ENCODE results near the gene OTOP2. TPM values are rescaled to one million over a fixed set of nuclear protein-coding genes. Genes with fewer than 3 reads are reported as not detected.

Gene OTOP2
- total and polyA plus RNA-seq, 2 experiments from 2014 or later = not detected

- no peak for DNase-seq (ENCODE audit: low read depth in 1 of 2, low spot score in 1 of 2)
- H3K27ac ChIP-seq = no peak overlapping the region
- H3K9me3 ChIP-seq (ENCODE audit: low read depth) = no peaks in the 10 kb centered on the region
- no peaks in the 10 kb centered on the region for H3K36me3 ChIP-seq
- TF ChIP-seq CTCF (IDR thresholded peaks at IDR 0.05; ENCODE audit: low read depth, low read length) = no peak
- H3K27me3 ChIP-seq = peaks cover 11% of the 10 kb centered on the region
- no peaks in the 10 kb centered on the region for H3K4me1 ChIP-seq (ENCODE audit: low read depth)
- H3K4me3 ChIP-seq = no peak overlapping the region
Measured at GRCh38 chr17:74888469-74888868, 35.6 kb upstream of the OTOP2 start.

- TF ChIP-seq CTCF (IDR thresholded peaks at IDR 0.05; ENCODE audit: low read depth, low read length) = no peak
- no peak for DNase-seq (ENCODE audit: low read depth in 1 of 2, low spot score in 1 of 2)
- H3K27ac ChIP-seq = no peak overlapping the region
- H3K36me3 ChIP-seq = no peaks in the 10 kb centered on the region
- H3K4me1 ChIP-seq (ENCODE audit: low read depth) = no peaks in the 10 kb centered on the region
- no peak overlapping the region for H3K4me3 ChIP-seq
- H3K27me3 ChIP-seq = peaks cover 25% of the 10 kb centered on the region
- no peaks in the 10 kb centered on the region for H3K9me3 ChIP-seq (ENCODE audit: low read depth)
Measured at GRCh38 chr17:74890554-74890953, 33.5 kb upstream of the OTOP2 start.

- no peak for DNase-seq (ENCODE audit: low read depth in 1 of 2, low spot score in 1 of 2)
Measured at GRCh38 chr17:74892013-74892841, 31.8 kb upstream of the OTOP2 start.

GRCh38 chr17:74892974-74893911, 30.8 kb upstream of the OTOP2 start, which contains the start of gene FADS6:
FADS6 (minus strand) TSS chr17:74893633; CDS start chr17:74893595, 38 bp downstream.
- no peak for TF ChIP-seq CTCF (IDR thresholded peaks at IDR 0.05; ENCODE audit: low read depth, low read length)
- no peak within 1 kb of the TSS for H3K27ac ChIP-seq
- DNase-seq (ENCODE audit: low read depth in 1 of 2, low spot score in 1 of 2) = no peak
- no peaks in the 10 kb centered on the region for H3K36me3 ChIP-seq
- peak within 1 kb of the TSS; percentile 29 for H3K4me3 ChIP-seq
- H3K4me1 ChIP-seq (ENCODE audit: low read depth) = no peaks in the 10 kb centered on the region
- H3K27me3 ChIP-seq = peaks cover 37% of the 10 kb centered on the region
- no peaks in the 10 kb centered on the region for H3K9me3 ChIP-seq (ENCODE audit: low read depth)

More at GRCh38 chr17:74892013-74892841, 31.8 kb upstream of the OTOP2 start:
- Histone ChIP-seq H3K27me3 (peaks cover 37% of the 10 kb centered on the region), H3K4me3 (no peak overlapping the region), H3K9me3 (ENCODE audit: low read depth) (no peaks in the 10 kb centered on the region), H3K36me3 (no peaks in the 10 kb centered on the region), H3K27ac (no peak overlapping the region), H3K4me1 (ENCODE audit: low read depth) (no peaks in the 10 kb centered on the region)
- no peak for TF ChIP-seq CTCF (IDR thresholded peaks at IDR 0.05; ENCODE audit: low read depth, low read length)

- no peak overlapping the region for H3K27ac ChIP-seq
- no peak for TF ChIP-seq CTCF (IDR thresholded peaks at IDR 0.05; ENCODE audit: low read depth, low read length)
- H3K27me3 ChIP-seq = peaks cover 37% of the 10 kb centered on the region
- DNase-seq (ENCODE audit: low read depth in 1 of 2, low spot score in 1 of 2) = no peak
- no peaks in the 10 kb centered on the region for H3K4me1 ChIP-seq (ENCODE audit: low read depth)
- no peaks in the 10 kb centered on the region for H3K9me3 ChIP-seq (ENCODE audit: low read depth)
- no peaks in the 10 kb centered on the region for H3K36me3 ChIP-seq
- peak overlapping the region; percentile 29 for H3K4me3 ChIP-seq
Measured at GRCh38 chr17:74893936-74894671, 30.0 kb upstream of the OTOP2 start.
